ENCODE measurements around the gene PIP5K1B.

- TF ChIP-seq, protein P1, sequence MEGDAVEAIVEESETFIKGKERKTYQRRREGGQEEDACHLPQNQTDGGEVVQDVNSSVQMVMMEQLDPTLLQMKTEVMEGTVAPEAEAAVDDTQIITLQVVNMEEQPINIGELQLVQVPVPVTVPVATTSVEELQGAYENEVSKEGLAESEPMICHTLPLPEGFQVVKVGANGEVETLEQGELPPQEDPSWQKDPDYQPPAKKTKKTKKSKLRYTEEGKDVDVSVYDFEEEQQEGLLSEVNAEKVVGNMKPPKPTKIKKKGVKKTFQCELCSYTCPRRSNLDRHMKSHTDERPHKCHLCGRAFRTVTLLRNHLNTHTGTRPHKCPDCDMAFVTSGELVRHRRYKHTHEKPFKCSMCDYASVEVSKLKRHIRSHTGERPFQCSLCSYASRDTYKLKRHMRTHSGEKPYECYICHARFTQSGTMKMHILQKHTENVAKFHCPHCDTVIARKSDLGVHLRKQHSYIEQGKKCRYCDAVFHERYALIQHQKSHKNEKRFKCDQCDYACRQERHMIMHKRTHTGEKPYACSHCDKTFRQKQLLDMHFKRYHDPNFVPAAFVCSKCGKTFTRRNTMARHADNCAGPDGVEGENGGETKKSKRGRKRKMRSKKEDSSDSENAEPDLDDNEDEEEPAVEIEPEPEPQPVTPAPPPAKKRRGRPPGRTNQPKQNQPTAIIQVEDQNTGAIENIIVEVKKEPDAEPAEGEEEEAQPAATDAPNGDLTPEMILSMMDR (IDR thresholded peaks at IDR 0.05 in 4 of 5, conservative IDR thresholded peaks at IDR 0.05 in 1 of 5): no peak
- no peak for TF ChIP-seq POLR2A (IDR thresholded peaks at IDR 0.05)
Measured at GRCh38 chr9:68827837-68828744, 123.1 kb downstream of the PIP5K1B start.
